Measurements from ENCODE around the gene PALLD.

DNA sequence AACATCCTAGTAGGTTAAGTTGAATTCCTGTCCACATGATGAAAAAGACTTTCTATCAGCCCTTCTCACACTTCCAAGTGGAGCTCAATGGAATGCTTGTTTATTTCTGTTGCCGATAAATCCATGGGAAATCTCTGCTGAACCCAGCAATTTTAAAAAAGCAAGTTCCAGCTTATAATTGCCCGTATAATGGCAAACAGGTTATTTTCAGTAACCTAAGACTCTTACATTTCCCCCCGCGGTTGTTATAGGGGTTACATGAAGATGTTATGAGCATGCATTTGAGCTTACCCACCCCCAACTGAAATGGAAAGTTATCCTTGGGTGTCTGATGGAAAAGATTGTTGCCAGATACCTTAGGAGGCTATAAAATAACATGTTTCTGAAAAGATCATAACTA is 136.2 kb downstream of the PALLD start:
- TF ChIP-seq, protein P1, sequence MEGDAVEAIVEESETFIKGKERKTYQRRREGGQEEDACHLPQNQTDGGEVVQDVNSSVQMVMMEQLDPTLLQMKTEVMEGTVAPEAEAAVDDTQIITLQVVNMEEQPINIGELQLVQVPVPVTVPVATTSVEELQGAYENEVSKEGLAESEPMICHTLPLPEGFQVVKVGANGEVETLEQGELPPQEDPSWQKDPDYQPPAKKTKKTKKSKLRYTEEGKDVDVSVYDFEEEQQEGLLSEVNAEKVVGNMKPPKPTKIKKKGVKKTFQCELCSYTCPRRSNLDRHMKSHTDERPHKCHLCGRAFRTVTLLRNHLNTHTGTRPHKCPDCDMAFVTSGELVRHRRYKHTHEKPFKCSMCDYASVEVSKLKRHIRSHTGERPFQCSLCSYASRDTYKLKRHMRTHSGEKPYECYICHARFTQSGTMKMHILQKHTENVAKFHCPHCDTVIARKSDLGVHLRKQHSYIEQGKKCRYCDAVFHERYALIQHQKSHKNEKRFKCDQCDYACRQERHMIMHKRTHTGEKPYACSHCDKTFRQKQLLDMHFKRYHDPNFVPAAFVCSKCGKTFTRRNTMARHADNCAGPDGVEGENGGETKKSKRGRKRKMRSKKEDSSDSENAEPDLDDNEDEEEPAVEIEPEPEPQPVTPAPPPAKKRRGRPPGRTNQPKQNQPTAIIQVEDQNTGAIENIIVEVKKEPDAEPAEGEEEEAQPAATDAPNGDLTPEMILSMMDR (IDR thresholded peaks at IDR 0.05): no peak
- no peak for TF ChIP-seq POLR2A (IDR thresholded peaks at IDR 0.05)
